Stimulated activated CD8-positive, alpha-beta memory T cell treated with anti-CD3 and anti-CD28 coated beads, Interleukin-15, amount 100 ng/mL, for 4 hours (primary cell): ENCODE results near the gene LIMK1.
"Not testable (repeated sequence)": the region's sequence is repeated elsewhere in the genome, so short reads cannot be mapped to it uniquely, and the experiment has no call there.

Experiments used
- DNase-seq, 2 donors: peaks; one replicate each; pipeline ENCODE4 v3.0.0-alpha.2; 2020; ENCODE audit warnings: low read depth in 2 of 2

The LIMK1 gene

GRCh38 chr7:74084722-74085578 is 1.3 kb downstream of the LIMK1 start:
- DNase-seq: no peak

DNA sequence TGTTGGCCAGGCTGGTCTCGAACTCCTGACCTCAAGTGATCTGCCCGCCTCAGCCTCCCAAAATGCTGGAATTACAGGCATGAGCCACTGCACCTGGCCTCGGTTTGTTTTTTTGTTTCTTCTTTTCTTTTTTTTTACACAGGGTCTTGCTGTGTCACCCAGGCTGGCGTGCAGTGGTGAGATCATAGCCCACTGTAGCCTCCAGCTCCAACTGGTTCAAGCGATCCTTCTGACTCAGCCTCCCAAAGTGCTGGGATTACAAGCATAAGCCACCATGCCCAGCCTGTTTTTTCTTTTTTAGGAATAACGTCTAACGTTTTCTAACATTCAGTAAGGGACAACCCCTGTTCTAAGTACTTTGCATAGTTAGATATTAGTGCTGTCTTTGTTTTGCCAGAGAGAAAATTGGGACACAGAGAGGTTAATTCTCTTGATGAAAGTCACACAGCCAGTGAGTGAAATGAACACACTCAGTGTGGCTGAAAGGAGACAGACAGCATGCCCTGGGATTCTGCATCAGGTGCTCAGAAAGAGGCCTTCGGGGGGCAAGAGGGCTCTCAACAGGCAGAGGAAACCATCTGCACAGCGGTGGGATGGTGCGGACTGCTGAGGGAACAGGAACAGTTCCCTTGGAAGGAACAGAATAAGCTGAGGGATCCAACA is 4.3 kb downstream of the LIMK1 start:
- DNase-seq: no peak

DNA sequence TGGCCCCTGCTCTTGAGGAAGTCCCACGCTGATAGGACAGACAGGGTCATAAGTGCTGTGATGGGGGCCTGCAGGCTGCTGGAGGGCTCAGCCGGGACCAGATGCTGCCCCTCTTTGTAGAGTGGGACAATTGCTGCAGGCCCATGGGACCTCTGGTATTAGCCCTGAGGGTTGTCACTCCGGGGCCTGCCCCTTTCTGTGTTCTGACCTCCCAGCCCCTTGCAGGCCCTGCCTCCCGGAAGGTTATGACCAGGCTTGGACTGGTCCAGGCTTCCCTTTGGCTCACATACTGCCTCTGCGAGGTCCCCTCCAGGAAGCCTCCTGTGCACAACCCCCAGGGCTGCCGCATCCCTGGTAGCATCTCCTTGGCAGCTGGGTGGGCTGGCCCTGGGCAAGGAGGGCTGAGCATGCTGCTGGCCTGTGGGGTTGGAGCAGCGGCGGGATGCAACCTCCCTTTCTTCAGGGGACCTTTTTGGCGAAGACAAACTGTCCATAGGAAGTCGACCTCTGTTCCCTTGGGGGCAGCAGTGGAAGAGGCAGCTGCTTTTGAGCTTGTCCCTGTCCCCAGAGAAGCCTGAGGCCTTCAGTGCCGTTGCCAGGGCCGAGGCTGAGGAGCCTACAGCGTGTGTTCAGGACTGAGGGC is 8.8 kb downstream of the LIMK1 start:
- DNase-seq: no peak

DNA sequence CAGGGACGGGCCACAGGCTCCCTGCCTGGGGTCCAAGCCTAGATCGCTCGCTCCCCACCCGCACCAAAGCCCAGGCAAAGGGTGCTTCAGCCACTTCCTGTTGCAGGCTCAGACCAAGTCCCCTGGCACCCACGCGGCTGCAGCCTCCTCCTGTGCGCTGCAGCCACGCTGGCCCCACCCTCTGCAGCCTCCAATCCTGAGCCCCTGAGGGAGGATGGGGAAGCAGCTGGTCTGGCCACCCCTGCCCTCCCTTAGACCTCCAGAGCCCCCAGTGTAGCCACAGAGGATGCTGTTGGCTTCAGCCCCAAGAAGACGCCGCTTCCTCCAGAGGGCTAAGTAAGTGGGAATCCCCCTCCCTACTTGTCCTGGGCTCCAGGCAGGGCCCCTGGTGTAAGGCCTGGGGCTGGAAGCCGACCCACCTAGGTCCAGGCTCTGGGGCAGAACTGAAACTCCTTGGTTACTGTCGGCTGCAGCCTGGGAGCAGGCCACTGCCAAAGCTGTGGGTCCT is 9.4 kb downstream of the LIMK1 start:
- DNase-seq: no peak

- no peak for DNase-seq
Measured at GRCh38 chr7:74093671-74094223, 10.1 kb downstream of the LIMK1 start.

DNA sequence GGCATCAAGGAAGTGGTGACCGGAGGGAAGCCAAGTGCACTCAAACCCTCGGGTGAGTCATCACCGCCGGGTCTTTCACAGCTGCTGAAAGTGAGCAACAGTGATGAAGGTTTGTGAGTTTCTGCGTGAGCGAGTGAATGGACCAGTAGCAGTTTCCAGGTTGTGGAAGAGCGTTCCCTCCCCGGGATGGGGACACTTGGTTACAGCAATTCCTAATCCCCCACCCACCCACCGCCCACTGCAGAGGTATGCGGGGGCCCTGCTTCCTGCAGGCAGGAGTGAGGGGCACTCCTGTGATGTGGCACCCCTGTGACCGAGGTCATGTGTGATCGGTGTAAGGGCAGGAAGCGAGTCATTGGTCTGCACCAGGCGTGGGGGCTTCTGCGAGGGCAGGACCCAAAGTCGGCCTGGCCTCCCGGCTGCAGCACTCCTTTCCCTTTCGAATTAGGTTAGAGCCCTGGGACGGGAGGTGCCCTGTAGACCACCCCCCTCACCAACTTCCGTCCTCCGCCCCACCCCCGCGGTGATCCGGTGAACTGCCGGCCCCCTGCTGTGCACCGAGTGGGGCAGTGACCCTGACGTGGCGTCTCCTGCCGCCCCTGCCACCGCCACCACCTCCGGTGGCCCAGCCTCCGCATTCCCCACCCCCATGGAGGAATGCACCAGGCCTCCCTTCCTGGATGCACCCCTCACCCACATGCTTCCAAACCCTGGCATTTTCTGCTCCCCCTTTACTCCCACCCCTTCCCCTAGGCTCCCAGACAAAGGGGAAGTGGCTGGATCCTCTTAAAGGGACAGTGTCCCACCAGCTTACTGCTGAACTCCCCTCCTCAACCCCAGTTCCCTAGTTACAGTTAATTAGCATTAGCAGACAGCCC is 10.9 kb downstream of the LIMK1 start:
- peak; percentile 63 to 64 for DNase-seq

DNA sequence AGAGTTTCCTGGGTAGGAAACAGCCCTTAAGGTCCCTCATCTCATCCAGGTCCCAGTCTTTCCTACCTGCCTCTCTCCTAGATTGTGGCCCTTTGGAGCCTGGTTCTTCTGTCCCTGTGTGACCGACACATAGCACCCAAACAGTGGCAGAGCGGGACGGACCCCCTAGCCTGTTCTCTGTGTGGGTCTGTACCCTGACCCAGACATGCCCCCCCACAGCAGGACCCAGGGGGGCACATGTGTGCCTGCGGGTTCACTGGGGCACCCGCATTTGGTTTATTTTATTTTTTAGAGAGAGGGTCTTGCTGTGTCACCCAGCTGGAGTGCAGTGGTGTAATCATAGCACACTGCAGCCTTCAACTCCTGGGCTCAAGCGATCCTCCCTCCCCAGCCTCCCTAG is 11.5 kb downstream of the LIMK1 start:
- DNase-seq: no peak

DNA sequence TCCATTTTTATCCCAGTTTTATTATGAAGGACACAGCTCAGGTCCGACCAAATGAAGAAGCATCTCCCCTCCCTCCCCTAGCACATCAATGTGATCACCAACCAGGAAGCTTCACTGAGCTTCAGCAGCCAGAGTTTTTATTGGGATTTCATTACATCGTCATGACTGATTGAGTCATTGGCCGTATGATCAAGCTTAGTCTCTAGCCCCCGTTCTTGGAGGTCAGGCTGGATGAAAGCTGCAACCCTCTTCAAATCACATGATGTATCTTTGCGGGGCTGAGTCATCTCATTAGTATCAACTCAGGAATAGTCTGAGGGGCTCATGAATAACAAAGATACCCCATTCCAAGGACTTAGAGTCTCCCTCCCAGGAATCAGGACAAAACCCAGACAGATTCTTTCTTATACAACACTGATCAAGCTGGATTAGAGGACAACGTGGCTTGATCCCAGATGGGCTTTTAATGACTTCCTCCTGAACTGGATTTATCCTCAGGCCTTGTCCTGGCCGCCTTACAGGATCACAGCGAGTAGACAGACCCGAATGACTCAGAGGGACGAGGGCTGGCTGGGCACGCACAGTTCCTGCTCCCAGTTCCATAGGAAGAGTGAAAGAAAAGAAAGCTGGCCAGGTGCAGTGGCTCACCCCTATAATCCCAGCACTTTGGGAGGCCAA is 14.5 kb downstream of the LIMK1 start:
- DNase-seq: no peak

DNA sequence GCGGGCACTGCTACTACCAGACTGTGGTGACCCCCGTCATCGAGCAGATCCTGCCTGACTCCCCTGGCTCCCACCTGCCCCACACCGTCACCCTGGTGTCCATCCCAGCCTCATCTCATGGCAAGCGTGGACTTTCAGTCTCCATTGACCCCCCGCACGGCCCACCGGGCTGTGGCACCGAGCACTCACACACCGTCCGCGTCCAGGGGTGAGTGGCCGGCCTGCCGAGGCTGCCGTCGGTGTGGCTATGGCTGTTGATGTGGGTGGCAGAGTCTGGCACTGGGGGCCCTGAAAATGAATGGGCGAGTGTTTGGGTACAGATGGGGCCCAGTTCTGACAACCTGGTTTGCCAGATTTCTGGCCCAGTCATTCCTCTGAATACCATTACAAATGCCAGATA is 15.4 kb downstream of the LIMK1 start:
- no peak for DNase-seq

- DNase-seq: no peak
Measured at GRCh38 chr7:74101061-74101681, 17.6 kb downstream of the LIMK1 start.

GRCh38 chr7:74103219-74103772 is 19.7 kb downstream of the LIMK1 start:
- no peak for DNase-seq

DNA sequence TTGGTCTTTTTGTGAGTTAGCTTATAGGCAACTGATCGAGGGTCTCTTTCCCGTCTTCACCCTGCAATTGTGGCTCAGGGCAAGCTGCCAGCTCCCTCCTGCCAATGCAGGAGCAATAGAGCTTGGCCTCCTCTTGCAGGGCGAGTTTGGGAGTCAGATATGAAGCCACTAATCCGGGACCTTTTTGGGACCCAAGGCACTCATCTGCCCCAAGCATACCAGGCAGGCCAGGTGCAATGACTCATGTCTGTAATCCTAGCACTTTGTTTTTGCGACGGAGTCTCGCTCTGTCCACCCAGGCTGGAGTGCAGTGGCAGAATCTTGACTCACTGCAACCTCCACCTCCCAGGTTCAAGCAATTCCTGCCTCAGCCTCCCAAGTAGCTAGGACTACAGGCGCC is 21.1 kb downstream of the LIMK1 start:
- no peak for DNase-seq

DNA sequence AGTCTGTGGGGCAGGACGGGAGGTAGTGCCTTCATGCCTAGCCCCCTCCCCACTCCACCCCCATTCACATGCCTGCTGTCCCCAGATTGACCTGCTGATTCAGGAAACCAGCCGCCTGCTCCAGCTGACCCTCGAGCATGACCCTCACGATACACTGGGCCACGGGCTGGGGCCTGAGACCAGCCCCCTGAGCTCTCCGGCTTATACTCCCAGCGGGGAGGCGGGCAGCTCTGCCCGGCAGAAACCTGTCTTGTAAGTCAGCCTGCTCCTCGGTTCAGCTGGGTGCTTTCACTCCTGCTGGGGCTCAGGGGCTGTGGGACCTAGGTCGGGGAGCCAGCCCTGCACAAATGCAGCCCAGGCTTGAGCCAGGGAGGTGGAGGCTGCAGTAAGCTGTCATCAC is 22.4 kb downstream of the LIMK1 start:
- DNase-seq: no peak

- DNase-seq: no peak
Measured at GRCh38 chr7:74106846-74107245, 23.2 kb downstream of the LIMK1 start.

- no peak for DNase-seq
Measured at GRCh38 chr7:74115326-74115725, 31.7 kb downstream of the LIMK1 start.

DNA sequence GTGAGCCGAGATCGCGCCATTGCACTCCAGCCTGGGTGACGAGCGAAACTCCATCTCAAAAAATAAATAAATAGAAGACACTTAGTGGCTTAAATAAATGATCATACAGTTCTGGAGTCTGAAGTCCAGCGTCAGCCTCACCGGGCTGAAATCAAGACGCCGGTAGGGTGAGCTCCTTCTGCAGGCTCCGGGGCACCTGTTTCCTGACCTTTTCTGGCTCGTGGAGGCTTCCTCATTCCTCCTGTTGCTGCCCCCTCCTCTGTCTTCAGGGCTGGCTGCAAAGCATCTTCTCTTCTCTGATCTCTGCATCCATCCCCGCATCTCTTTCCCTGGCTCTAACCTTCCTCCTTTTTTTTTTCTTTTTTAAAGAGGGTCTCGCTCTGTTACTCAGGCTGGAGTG is 32.8 kb downstream of the LIMK1 start:
- DNase-seq: no peak

- DNase-seq: no peak
Measured at GRCh38 chr7:74119831-74120230, 36.2 kb downstream of the LIMK1 start.

DNA sequence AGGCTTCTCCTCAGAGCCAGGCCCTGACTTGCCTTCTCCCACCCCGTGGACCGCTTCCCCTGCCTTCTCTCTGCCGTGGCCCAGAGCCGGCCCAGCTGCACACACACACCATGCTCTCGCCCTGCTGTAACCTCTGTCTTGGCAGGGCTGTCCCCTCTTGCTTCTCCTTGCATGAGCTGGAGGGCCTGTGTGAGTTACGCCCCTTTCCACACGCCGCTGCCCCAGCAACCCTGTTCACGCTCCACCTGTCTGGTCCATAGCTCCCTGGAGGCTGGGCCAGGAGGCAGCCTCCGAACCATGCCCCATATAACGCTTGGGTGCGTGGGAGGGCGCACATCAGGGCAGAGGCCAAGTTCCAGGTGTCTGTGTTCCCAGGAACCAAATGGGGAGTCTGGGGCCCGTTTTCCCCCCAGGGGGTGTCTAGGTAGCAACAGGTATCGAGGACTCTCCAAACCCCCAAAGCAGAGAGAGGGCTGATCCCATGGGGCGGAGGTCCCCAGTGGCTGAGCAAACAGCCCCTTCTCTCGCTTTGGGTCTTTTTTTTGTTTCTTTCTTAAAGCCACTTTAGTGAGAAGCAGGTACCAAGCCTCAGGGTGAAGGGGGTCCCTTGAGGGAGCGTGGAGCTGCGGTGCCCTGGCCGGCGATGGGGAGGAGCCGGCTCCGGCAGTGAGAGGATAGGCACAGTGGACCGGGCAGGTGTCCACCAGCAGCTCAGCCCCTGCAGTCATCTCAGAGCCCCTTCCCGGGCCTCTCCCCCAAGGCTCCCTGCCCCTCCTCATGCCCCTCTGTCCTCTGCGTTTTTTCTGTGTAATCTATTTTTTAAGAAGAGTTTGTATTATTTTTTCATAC is 38.0 kb downstream of the LIMK1 start:
- DNase-seq: no peak

DNA sequence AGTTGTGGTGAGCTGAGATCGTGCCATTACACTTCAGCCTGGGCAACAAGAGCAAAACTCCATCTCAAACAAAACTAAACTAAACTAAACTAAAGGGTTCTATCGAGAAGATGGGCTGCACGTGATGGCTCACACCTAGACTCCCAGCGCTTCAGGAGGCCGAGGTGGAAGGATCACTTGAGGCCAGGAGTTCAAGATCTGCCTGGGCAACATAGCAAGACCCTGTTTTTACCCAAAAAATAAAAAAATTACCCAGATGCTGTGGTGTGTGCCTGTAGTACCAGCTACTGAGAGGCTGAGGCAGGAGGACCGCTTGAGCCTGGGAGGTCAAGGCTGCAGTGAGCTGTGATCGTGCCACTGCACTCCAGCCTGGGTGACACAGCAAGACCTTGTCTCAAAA is 40.3 kb downstream of the LIMK1 start:
- DNase-seq: not testable (repeated sequence)
